PC-3 (cell line): ENCODE measurements around the gene NCBP3.

ENCODE experiments used
- EZH2 ChIP-seq: fragments of 300-600 bp; sonication (generic); IDR thresholded peaks from one replicate; pipeline ENCODE4 v1.6.1; 2017; ENCODE audit warnings: antibody characterized with exemption, mild to moderate bottlenecking, low read length; ENCODE audit not compliant: unreplicated experiment
- TF ChIP-seq, protein P1 (sequence below): fragments of 300-600 bp; sonication (generic); conservative IDR thresholded peaks from 2 replicates; pipeline ENCODE4 v1.5.1; 2017; ENCODE audit warnings: antibody characterized with exemption, low read depth, mild to moderate bottlenecking, low read length

GRCh38 chr17:3838206-3838605, 7.8 kb downstream of the NCBP3 start:
- TF ChIP-seq, protein P1, sequence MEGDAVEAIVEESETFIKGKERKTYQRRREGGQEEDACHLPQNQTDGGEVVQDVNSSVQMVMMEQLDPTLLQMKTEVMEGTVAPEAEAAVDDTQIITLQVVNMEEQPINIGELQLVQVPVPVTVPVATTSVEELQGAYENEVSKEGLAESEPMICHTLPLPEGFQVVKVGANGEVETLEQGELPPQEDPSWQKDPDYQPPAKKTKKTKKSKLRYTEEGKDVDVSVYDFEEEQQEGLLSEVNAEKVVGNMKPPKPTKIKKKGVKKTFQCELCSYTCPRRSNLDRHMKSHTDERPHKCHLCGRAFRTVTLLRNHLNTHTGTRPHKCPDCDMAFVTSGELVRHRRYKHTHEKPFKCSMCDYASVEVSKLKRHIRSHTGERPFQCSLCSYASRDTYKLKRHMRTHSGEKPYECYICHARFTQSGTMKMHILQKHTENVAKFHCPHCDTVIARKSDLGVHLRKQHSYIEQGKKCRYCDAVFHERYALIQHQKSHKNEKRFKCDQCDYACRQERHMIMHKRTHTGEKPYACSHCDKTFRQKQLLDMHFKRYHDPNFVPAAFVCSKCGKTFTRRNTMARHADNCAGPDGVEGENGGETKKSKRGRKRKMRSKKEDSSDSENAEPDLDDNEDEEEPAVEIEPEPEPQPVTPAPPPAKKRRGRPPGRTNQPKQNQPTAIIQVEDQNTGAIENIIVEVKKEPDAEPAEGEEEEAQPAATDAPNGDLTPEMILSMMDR = no peak
- no peak for TF ChIP-seq EZH2
